ENCODE results near the gene ZNF445.

Gene ZNF445

DNA sequence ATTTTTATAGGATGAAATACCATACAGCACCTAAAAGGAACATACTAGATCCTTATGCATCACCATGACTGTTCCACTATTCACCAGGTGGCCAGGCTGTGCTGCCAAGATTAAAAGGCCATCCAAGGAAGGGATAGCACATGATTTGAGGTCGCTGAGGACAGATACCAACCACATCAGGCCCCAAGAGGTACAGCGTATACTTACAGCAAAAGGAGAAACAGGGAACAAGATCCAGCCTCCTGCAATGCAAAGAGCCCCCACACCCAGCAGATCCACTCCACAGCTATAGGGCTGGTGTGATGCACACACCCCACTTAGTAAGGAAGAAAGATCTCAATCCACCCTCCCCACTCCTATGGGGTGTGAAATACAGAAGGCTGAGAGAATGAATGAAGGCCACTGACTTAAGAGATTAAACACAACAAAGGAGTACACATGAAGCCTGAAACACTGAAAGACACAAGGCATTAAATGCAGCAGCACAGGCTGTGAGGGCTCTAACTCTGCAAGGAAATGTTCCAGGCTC lies 32.0 kb upstream of the ZNF445 start:
- Histone ChIP-seq H3K36me3 (ENCODE audit: low read length) (peaks cover 11% of the 10 kb centered on the region; the same call in 1 of the 2 replicates), H3K9ac (ENCODE audit: low read length) (peak overlapping the region; percentile 79), H3K27ac (ENCODE audit: low read depth, low read length) (no peak overlapping the region), H3K27me3 (ENCODE audit: low read length) (no peaks in the 10 kb centered on the region), H3K4me2 (ENCODE audit: low read depth, low read length, poor library complexity, severe bottlenecking) (peak overlapping the region; percentile 77), H3K9me2 (replicated peaks; ENCODE audit: insufficient read depth, low read length) (no peaks in the 10 kb centered on the region), H3K4me3 (ENCODE audit: insufficient read depth, low read length, poor library complexity, severe bottlenecking) (peak overlapping the region; percentile 95), H2AFZ (ENCODE audit: low read depth, low read length, severe bottlenecking) (no peak overlapping the region), H3K79me2 (ENCODE audit: insufficient read depth, low read length) (peaks cover 54% of the 10 kb centered on the region), H4K20me1 (ENCODE audit: low read depth, low read length) (no peaks in the 10 kb centered on the region), H3K9me3 (ENCODE audit: insufficient read depth, low read length) (no peaks in the 10 kb centered on the region; the same call in 1 of the 2 replicates), H3F3A (ENCODE audit: insufficient read depth) (no peaks in the 10 kb centered on the region; the same call in 1 of the 2 replicates)
- TF ChIP-seq EZH2phosphoT487 (conservative IDR thresholded peaks at IDR 0.05; ENCODE audit: low read length) (no peak), CTCF (IDR thresholded peaks at IDR 0.05; ENCODE audit: insufficient read depth, low read length, poor library complexity, severe bottlenecking) (no peak)

GRCh38 chr3:44506961-44507360 lies 29.5 kb upstream of the ZNF445 start:
- Histone ChIP-seq H3K9ac (ENCODE audit: low read length) (no peak overlapping the region), H3K4me2 (ENCODE audit: low read depth, low read length, poor library complexity, severe bottlenecking) (no peak overlapping the region), H3K27me3 (ENCODE audit: low read length) (no peaks in the 10 kb centered on the region), H3K4me3 (ENCODE audit: insufficient read depth, low read length, poor library complexity, severe bottlenecking) (no peak overlapping the region), H3K9me3 (ENCODE audit: insufficient read depth, low read length) (peaks cover 15% of the 10 kb centered on the region; the same call in 1 of the 2 replicates), H4K20me1 (ENCODE audit: low read depth, low read length) (no peaks in the 10 kb centered on the region), H3K36me3 (ENCODE audit: low read length) (peaks cover 18% of the 10 kb centered on the region), H3K27ac (ENCODE audit: low read depth, low read length) (no peak overlapping the region), H3K79me2 (ENCODE audit: insufficient read depth, low read length) (peaks cover 75% of the 10 kb centered on the region), H3F3A (ENCODE audit: insufficient read depth) (no peaks in the 10 kb centered on the region; the same call in 1 of the 2 replicates), H2AFZ (ENCODE audit: low read depth, low read length, severe bottlenecking) (no peak overlapping the region), H3K9me2 (replicated peaks; ENCODE audit: insufficient read depth, low read length) (no peaks in the 10 kb centered on the region)
- TF ChIP-seq CTCF (IDR thresholded peaks at IDR 0.05; ENCODE audit: insufficient read depth, low read length, poor library complexity, severe bottlenecking), result no peak

GRCh38 chr3:44506556-44506955 lies 29.1 kb upstream of the ZNF445 start:
- no peaks in the 10 kb centered on the region; the same call in 1 of the 2 replicates for H3F3A ChIP-seq (ENCODE audit: insufficient read depth)
- H3K4me2 ChIP-seq (ENCODE audit: low read depth, low read length, poor library complexity, severe bottlenecking), result no peak overlapping the region
- TF ChIP-seq EZH2phosphoT487 (conservative IDR thresholded peaks at IDR 0.05; ENCODE audit: low read length) (no peak), CTCF (IDR thresholded peaks at IDR 0.05; ENCODE audit: insufficient read depth, low read length, poor library complexity, severe bottlenecking) (no peak)
- no peak overlapping the region for H3K9ac ChIP-seq (ENCODE audit: low read length)
- H3K27ac ChIP-seq (ENCODE audit: low read depth, low read length), result no peak overlapping the region
- H4K20me1 ChIP-seq (ENCODE audit: low read depth, low read length), result no peaks in the 10 kb centered on the region
- H3K79me2 ChIP-seq (ENCODE audit: insufficient read depth, low read length), result peaks cover 75% of the 10 kb centered on the region
- no peak overlapping the region for H3K4me3 ChIP-seq (ENCODE audit: insufficient read depth, low read length, poor library complexity, severe bottlenecking)
- H3K36me3 ChIP-seq (ENCODE audit: low read length), result peaks cover 22% of the 10 kb centered on the region
- no peaks in the 10 kb centered on the region for H3K27me3 ChIP-seq (ENCODE audit: low read length)
- peaks cover 19% of the 10 kb centered on the region; the same call in 1 of the 2 replicates for H3K9me3 ChIP-seq (ENCODE audit: insufficient read depth, low read length)
- no peaks in the 10 kb centered on the region for H3K9me2 ChIP-seq (replicated peaks; ENCODE audit: insufficient read depth, low read length)
- H2AFZ ChIP-seq (ENCODE audit: low read depth, low read length, severe bottlenecking), result no peak overlapping the region
